GM19438 (cell line): ENCODE data around the gene IKZF4.
A peak's percentile ranks its signal among the peaks of the same experiment; 100 is the strongest.
"Not testable (repeated sequence)": the region's sequence is repeated elsewhere in the genome, so short reads cannot be mapped to it uniquely, and the experiment has no call there.

Experiments
- ATAC-seq: cut with Tn5 transposase; IDR thresholded peaks from one replicate; pipeline ENCODE4 v1.9.1; 2021; ENCODE audit warnings: low read depth; ENCODE audit not compliant: unreplicated experiment

Gene IKZF4

DNA sequence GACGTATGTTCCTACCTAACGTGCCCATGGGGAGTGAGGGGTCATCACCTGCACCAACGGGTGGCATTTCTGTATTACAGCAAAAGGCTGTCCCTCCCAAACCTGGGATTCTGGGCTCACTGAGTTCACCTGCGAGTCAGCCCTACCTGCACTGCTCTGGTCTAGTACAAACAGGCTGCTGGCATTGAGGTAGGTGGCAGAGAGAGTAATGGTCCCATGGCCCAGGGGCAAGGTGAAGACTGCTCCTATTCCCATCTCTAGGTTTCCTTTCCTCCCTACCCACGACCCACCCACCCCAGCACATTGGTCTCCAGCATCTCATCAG, 23.3 kb upstream of the IKZF4 start:
- ATAC-seq: peak; percentile 4

DNA sequence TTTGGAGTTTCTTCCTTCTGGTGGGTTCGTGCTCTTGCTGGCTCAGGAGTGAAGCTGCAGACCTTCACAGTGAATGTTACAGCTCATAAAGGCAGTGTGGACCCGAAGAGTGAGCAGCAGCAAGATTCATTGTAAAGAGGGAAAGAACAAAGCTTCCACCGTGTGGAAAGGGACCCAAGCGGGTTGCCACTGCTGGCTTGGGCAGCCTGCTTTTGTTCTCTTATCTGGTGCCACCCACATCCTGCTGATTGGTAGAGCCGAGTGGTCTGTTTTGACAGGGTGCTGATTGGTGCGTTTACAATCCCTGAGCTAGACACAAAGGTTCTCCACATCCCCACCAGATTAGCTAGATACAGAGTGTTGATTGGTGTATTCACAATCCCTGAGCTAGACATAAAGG, 21.3 kb upstream of the IKZF4 start:
- not testable (repeated sequence) for ATAC-seq

DNA sequence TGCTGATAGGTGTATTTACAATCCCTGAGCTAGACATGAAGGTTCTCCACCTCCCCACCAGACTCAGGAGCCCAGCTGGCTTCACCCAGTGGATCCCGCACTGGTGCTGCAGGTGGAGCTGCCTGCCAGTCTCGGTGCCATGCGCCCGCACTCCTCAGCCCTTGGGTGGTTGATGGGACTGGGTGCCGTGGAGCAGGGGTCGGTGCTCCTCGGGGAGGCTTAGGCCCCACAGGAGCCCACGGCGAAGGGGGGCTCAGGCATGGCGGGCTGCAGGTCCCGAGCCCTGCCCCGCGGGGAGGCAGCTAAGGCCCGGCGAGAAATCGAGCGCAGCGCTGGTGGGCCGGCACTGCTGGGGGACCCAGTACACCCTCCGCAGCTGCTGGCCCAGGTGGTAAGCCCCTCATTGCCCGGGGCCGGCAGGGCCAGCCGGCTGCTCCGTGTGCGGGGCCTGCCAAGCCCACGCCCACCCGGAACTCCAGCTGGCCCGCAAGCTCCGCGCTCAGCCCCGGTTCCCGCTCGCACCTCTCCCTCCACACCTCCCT, 20.8 kb upstream of the IKZF4 start:
- ATAC-seq: not testable (repeated sequence)

DNA sequence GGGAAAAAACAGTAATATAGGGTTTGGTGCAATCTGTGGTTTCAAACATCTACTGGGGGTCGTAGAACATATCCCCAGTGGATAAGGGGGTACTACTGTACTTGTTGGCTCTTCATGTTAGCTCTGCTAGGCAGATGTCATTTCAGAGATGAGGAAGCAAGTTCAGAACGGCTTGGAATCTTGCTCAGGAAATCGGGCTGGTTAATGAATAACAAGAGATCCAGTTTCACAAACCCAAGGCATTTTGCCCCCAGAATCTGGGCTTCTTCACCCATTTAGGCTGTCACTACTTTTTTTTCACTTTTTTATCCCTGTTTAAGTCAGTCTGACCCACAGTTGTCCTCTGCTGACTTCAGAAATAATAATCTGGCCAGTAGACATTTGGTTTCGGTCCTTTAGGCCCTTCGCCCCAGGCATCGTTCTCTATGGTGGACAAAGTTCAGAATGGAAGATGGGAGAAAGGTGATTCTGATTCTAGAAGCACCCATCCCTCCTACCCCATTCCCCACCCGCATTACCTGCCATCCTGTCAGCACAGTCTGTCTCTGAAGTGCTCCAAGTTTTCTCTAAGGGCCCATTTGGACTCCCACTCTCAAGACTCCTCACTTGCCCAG, 19.2 kb upstream of the IKZF4 start:
- ATAC-seq: no peak

DNA sequence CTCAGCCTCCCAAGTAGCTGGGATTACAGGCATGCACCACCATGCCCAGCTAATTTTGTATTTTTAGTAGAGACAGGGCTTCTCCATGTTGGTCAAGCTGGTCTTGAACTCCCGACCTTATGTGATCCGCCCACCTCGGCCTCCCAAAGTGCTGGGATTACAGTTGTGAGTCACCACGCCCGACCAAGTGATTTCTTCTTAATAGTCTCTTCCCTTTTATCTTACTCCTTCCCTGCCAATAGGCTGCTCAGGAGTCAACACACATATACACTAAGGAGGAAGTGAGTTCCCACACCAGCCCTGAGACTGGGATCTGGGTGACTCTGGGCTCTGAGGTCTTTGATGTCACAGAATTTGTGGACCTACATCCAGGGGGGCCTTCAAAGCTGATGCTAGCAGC, 17.5 kb upstream of the IKZF4 start:
- not testable (repeated sequence) for ATAC-seq

- ATAC-seq: no peak
Observed at GRCh38 chr12:56004211-56004610, 16.6 kb upstream of the IKZF4 start.

GRCh38 chr12:56007564-56008559, 13.0 kb upstream of the IKZF4 start:
- ATAC-seq: peak; percentile 50

DNA sequence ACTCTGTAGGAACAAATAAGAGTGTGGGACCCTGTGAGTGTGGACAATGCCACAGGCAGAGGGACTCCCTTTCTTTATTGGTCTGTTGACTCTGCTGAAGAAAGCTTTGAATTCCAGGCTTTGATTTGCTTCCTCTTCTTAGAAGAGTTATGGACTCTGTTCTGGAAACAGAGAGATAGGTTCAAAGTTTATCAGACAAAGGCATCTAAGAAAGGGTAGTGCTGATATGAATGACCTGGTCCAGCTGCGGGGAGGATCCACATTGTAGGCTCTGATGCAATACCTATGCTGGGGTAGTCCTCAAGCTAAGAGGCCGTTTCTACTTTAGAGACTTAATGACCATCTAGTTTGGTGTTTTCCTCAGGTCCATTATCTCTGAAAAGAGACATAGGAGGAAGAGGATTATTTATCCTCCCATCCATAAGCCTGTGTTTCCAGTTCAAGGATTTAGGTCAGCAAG, 10.7 kb upstream of the IKZF4 start:
- ATAC-seq: no peak

- ATAC-seq: no peak
Observed at GRCh38 chr12:56011509-56012090, 9.2 kb upstream of the IKZF4 start.

- no peak for ATAC-seq
Observed at GRCh38 chr12:56013482-56013881, 7.4 kb upstream of the IKZF4 start.

DNA sequence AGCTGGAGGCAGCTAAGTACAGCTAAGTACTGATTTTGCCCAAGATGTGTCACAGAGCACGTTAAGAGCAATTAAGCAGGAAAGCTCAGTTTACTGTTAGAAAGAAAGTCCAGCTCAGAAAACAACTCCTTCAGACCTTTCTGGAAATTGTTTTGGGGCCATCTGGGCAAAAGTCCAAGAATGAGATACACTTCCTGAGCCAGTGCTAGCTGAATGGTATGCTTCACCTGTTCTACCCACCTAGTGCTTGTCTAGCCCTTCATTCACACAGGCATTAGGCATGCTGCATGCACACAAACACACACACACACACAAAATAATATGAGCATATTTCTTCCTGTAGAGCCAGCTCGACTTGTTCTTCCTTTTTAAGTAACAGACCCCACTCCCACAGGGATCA, 6.6 kb upstream of the IKZF4 start:
- no peak for ATAC-seq

DNA sequence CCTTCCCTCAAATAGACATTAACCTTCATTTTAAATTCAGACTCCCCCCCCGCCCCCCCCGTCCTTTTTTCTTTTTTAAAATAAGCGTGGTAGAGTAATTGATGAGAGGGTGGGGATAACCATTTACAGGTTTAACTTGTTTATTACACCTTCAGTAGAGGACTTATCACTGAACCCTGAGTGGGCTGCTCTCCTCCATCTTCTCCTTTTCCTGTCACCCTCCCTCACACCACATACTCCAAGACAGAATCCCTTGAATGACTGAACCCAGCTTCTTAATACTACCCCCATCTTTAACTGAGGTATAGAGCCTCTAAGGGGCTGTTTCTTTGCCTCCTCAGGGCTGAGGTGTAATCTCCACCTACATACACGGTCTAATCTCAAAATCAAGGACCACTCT, 3.7 kb upstream of the IKZF4 start:
- ATAC-seq: no peak

DNA sequence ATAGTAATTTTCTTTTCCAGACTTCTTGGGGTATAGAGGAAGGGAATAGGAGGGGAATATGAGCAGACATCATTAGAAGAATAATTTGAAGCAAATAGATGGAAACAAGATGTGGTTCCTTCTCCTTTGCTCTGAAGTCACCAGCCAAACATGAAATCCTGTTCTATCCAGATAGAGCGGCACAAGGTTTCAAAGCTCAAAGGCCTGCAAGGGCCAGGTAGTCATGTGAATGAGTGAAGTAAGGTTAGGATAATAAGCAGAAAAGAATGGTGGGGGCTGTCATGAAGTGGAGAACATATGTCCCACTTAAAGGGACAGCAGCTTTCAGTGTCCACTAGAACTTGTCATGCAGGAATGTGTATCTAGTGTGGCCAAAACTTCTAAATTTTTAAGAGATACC, 2.5 kb upstream of the IKZF4 start:
- ATAC-seq: no peak

DNA sequence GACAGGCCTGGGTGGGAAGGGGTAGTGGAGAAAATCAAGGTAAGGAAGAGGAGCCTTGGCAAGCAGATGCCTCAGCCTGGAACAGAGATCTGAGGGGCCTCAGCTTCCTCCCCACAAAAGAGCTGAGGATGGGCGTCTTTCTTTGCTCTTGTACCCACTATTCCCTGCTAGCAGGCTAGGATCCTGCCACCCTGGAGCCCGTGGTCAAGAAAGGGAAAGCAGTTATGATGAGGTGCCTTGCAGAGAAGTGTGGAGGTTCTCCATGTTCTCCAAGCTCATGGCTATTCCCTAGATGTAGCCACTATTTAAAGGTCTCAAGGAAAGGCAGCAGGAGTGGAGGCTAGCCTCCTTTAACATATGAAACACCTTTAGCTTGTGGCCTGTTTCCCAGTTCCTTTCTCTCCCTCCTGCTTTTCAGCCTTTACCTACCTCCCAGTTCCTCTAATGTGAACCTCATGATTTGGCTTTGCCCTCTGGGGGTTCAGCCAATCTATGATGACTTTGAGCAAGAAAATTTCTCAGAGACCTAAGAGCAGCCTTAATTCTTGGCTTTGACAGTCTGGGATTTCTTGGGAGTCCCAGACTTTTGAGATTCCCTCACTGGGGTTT, 1.1 kb downstream of the IKZF4 start:
- ATAC-seq: no peak

DNA sequence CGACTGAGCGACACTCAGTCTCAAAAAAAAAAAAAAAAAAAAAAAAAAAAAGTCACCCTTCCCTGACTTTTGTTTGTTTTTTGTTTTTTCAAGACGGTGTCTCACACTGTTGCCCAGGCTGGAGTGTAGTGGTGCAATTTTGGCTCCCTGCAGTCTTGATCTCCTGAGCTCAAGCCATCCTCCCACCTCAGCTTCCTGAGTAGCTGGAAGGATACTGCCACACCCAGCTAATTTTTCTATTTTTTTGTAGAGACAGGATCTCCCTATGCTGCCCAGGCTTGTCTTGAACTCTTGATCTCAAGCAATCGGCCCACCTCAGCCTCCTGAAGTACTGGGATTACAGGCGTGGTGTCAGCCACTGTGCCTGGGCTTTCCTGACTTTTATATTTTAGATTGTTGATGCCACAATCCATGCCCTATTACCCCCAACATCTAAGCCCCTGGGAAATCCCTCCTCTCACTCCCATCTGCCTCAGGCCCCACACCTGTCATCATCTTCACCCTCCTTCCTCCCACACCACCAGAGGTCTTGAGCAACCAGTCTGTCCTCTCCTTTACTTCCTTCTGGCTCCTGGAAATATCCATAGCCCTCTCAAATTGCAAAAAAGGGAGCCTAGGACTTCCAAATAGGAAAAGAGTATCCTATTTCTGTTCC, 7.8 kb downstream of the IKZF4 start:
- no peak for ATAC-seq

- ATAC-seq: no peak
Observed at GRCh38 chr12:56029166-56029519, 8.3 kb downstream of the IKZF4 start.

GRCh38 chr12:56029666-56030293, 8.9 kb downstream of the IKZF4 start:
- no peak for ATAC-seq

GRCh38 chr12:56031987-56032386, 11.1 kb downstream of the IKZF4 start:
- no peak for ATAC-seq

DNA sequence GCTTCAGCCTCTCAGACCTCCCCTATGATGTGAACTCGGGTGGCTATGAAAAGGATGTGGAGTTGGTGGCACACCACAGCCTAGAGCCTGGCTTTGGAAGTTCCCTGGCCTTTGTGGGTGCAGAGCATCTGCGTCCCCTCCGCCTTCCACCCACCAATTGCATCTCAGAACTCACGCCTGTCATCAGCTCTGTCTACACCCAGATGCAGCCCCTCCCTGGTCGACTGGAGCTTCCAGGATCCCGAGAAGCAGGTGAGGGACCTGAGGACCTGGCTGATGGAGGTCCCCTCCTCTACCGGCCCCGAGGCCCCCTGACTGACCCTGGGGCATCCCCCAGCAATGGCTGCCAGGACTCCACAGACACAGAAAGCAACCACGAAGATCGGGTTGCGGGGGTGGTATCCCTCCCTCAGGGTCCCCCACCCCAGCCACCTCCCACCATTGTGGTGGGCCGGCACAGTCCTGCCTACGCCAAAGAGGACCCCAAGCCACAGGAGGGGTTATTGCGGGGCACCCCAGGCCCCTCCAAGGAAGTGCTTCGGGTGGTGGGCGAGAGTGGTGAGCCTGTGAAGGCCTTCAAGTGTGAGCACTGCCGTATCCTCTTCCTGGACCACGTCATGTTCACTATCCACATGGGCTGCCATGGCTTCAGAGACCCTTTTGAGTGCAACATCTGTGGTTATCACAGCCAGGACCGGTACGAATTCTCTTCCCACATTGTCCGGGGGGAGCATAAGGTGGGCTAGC, 13.9 kb downstream of the IKZF4 start:
- ATAC-seq: no peak
